Nephron (organoid): ENCODE results near the gene KCNH1.
"Not testable (repeated sequence)": the region's sequence is repeated elsewhere in the genome, so short reads cannot be mapped to it uniquely, and the experiment has no call there.

ENCODE experiments used
- H3K27ac Mint-ChIP-seq, 3 experiments: 2 replicates each; pipeline ENCODE4 v1.8.0; 2020; ENCODE audit warnings: mixed read lengths in 3 of 3, mild to moderate bottlenecking in 2 of 3, moderate library complexity in 1 of 3
- H3K27me3 Mint-ChIP-seq: 2 replicates; pipeline ENCODE4 v1.8.0; 2021; ENCODE audit warnings: low read depth, mild to moderate bottlenecking, moderate library complexity, mixed read lengths
- H3K36me3 Mint-ChIP-seq: 2 replicates; pipeline ENCODE4 v1.8.0; 2020; ENCODE audit warnings: low read depth, mixed read lengths
- H3K4me1 Mint-ChIP-seq: 2 replicates; pipeline ENCODE4 v1.8.0; 2020; ENCODE audit warnings: mixed read lengths
- H3K4me3 Mint-ChIP-seq, 3 experiments: 2 replicates each; pipeline ENCODE4 v1.8.0; 2020; ENCODE audit warnings: mild to moderate bottlenecking in 3 of 3, mixed read lengths in 3 of 3, moderate library complexity in 2 of 3
- H3K9me3 Mint-ChIP-seq: 2 replicates; pipeline ENCODE4 v1.8.0; 2020; ENCODE audit warnings: mixed read lengths
- TF ChIP-seq, protein P1 (sequence below), 3 experiments: fragments of 200-600 bp; sonication (generic); IDR thresholded peaks; one replicate each; pipeline ENCODE4 v1.5.0; 2021; ENCODE audit warnings: antibody characterized with exemption in 3 of 3; ENCODE audit not compliant: unreplicated experiment in 3 of 3

KCNH1 gene

GRCh38 chr1:210676539-210676938, 457.4 kb downstream of the KCNH1 start:
- TF ChIP-seq, protein P1, sequence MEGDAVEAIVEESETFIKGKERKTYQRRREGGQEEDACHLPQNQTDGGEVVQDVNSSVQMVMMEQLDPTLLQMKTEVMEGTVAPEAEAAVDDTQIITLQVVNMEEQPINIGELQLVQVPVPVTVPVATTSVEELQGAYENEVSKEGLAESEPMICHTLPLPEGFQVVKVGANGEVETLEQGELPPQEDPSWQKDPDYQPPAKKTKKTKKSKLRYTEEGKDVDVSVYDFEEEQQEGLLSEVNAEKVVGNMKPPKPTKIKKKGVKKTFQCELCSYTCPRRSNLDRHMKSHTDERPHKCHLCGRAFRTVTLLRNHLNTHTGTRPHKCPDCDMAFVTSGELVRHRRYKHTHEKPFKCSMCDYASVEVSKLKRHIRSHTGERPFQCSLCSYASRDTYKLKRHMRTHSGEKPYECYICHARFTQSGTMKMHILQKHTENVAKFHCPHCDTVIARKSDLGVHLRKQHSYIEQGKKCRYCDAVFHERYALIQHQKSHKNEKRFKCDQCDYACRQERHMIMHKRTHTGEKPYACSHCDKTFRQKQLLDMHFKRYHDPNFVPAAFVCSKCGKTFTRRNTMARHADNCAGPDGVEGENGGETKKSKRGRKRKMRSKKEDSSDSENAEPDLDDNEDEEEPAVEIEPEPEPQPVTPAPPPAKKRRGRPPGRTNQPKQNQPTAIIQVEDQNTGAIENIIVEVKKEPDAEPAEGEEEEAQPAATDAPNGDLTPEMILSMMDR (IDR thresholded peaks at IDR 0.05; ENCODE audit: unreplicated experiment in 3 of 3) = no peak
- Mint-ChIP-seq H3K4me1 (no peaks in the 10 kb centered on the region), H3K27me3 (no peaks in the 10 kb centered on the region), H3K27ac (no peak overlapping the region), H3K4me3 (no peak overlapping the region), H3K9me3 (no peaks in the 10 kb centered on the region), H3K36me3 (no peaks in the 10 kb centered on the region)

DNA sequence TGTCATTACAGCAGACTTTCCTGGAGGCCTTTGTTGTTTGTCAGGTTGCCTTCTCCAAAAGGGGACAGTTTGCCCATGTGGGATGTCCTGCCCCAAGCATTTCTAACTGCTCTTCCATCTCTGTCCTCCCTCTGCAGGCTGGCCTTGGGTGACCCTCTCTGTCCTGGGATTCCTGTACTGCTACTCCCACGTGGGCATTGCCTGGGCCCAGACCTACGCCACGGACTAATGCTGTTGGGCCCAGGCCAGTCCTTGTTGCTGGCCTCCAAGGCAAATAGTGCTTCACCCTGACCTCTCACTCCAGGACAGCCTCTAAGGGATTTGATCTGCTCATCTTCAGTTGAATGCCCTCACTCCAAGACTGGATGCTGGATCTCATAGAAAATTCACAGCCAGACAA, 459.8 kb downstream of the KCNH1 start:
- Mint-ChIP-seq H3K36me3 (no peaks in the 10 kb centered on the region), H3K27ac (no peak overlapping the region), H3K4me3 (no peak overlapping the region), H3K27me3 (no peaks in the 10 kb centered on the region), H3K9me3 (no peaks in the 10 kb centered on the region), H3K4me1 (no peaks in the 10 kb centered on the region)
- TF ChIP-seq, protein P1 (IDR thresholded peaks at IDR 0.05; ENCODE audit: unreplicated experiment in 3 of 3) = no peak

- TF ChIP-seq, protein P1 (IDR thresholded peaks at IDR 0.05; ENCODE audit: unreplicated experiment in 3 of 3) = no peak
- Mint-ChIP-seq H3K27me3 (no peaks in the 10 kb centered on the region), H3K4me1 (no peaks in the 10 kb centered on the region), H3K4me3 (no peak overlapping the region), H3K36me3 (no peaks in the 10 kb centered on the region), H3K9me3 (no peaks in the 10 kb centered on the region), H3K27ac (no peak overlapping the region)
Observed at GRCh38 chr1:210669951-210670350, 464.0 kb downstream of the KCNH1 start.

- H3K4me1 Mint-ChIP-seq = peaks cover 22% of the 10 kb centered on the region
- no peak overlapping the region for H3K4me3 Mint-ChIP-seq
- no peaks in the 10 kb centered on the region for H3K9me3 Mint-ChIP-seq
- no peaks in the 10 kb centered on the region for H3K36me3 Mint-ChIP-seq
- TF ChIP-seq, protein P1 (IDR thresholded peaks at IDR 0.05; ENCODE audit: unreplicated experiment in 3 of 3) = no peak
- peak overlapping the region in 1 of 3 experiments; percentile 39 for H3K27ac Mint-ChIP-seq
- H3K27me3 Mint-ChIP-seq = no peaks in the 10 kb centered on the region
Observed at GRCh38 chr1:210663730-210664573, 470.0 kb downstream of the KCNH1 start.

DNA sequence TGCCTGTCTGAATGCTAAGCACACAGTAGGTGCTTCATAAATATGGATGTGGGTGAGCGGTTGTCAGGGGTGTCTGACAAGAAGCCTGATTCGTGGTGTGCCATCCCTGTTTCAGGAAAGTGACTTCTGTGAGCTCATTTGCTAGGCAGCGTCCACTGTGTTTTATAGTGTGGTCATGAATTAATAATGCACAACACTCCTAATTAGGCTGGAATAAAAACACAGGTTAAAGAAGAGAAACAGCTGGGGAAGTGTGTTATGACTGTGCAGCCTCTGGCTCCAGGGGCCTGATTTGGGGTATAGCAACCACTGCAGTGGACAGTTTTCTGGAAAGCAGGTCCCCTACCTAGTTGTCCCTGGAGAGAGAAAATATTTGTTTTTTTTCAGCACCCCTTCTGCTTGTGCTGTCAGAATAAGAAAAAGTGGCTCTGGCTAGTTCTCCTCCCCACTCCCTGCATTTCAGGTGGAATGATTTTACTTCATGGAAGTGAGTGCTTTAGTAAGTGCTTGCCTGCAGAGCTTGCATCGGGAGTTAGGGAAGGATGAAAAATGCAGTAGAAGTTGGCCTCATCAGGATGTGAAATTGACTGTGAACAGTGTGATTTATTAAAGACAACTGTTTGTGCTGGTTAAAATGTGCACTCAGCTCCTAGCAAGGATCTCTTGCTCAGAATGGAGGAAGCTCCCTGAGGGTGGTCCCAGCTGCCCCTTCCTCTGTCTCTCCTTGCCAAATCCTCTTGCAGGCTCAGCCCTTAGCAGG, 471.5 kb downstream of the KCNH1 start:
- peaks cover 5% of the 10 kb centered on the region for H3K9me3 Mint-ChIP-seq
- H3K27ac Mint-ChIP-seq = peak overlapping the region; percentile 75 to 93 (median 80)
- no peak overlapping the region for H3K4me3 Mint-ChIP-seq
- H3K4me1 Mint-ChIP-seq = peaks cover 22% of the 10 kb centered on the region
- TF ChIP-seq, protein P1 (IDR thresholded peaks at IDR 0.05; ENCODE audit: unreplicated experiment in 3 of 3) = no peak
- H3K36me3 Mint-ChIP-seq = no peaks in the 10 kb centered on the region
- no peaks in the 10 kb centered on the region for H3K27me3 Mint-ChIP-seq

- H3K4me3 Mint-ChIP-seq, H3K36me3 Mint-ChIP-seq, H3K27ac Mint-ChIP-seq, H3K27me3 Mint-ChIP-seq, H3K9me3 Mint-ChIP-seq: not testable (repeated sequence)
- H3K4me1 Mint-ChIP-seq = peaks cover 22% of the 10 kb centered on the region
Observed at GRCh38 chr1:210661520-210661919, 472.4 kb downstream of the KCNH1 start.
